GM18867 (cell line): ENCODE data around the gene ICOS.

ENCODE experiments used
- ATAC-seq: cut with Tn5 transposase; IDR thresholded peaks from one replicate; pipeline ENCODE4 v1.9.1; 2021; ENCODE audit warnings: mild to moderate bottlenecking, moderate library complexity; ENCODE audit not compliant: unreplicated experiment

ICOS gene, protein sequence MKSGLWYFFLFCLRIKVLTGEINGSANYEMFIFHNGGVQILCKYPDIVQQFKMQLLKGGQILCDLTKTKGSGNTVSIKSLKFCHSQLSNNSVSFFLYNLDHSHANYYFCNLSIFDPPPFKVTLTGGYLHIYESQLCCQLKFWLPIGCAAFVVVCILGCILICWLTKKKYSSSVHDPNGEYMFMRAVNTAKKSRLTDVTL

DNA sequence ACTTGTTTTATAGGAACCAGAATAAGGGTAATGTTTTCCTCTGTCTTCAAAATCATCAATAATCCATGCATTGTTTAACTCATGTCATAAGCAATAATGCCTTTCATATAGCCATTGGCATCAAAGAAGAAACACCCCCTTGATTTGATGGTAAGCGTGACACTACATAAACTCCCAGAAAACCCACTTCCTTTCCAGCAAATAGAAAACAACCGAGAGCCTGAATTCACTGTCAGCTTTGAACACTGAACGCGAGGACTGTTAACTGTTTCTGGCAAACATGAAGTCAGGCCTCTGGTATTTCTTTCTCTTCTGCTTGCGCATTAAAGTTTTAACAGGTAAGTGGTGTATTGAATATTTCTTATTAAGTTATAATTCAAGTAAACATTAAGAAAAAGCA lies at the start of gene ICOS:
ICOS (plus strand) TSS at position 229 of the 400 bp plus-strand sequence; CDS start at position 281, 52 bp downstream.
- no peak for ATAC-seq

DNA sequence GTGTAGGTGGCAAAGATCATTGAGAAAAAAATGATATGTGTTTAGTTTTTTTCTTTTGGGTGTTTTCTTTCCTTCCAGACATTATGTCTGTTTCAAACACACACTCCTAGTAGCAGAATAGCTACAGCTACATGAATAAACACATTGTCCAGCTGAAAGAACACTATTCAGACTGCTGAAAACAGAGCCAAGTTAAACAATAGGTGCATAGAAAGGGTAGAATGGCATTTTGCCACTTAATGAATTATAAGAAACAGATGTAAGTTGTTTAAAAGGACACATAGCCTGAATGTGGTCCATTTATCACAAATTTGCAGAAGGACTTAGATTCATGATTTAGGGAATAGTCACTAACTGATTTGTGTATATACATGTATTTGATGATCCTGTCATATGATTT lies 48.9 kb upstream of the ICOS start:
- ATAC-seq = no peak

DNA sequence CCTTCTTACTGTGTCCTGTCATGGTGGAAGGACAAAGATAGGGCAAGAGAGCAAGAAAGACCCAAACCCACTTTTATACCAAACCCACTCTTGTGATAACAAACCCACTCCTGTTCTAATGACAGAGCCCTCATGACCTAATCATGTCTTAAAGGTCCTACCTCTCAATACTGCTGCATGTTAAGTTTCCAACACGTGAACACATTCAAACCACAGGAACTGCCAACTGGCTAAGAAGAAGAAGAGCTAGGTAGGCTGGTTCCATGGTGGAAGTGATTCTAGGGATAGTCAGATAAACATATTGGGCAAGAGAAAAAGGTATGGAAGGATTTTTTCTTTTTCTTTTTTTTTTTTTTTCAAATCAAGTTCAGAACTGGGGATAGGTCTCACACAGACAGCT lies 47.0 kb upstream of the ICOS start:
- no peak for ATAC-seq

DNA sequence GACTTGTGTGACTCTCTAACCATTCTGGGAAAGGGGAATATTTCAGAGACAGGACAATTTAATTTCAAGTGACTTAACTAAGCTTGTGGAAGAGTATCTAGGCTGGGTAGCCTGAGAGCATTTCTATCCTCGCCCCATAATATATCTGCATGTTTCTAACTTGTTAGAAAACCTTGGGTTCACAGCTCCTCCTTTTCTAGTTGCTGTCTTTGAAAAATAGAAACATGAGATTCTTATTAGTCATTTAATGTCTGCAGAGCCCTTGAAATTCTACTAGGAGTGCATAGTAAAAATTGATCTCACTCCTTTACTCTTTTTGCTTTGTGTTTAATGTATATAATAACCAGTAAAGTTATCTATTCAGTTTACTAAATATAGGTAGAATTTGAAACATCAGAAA lies 46.6 kb upstream of the ICOS start:
- no peak for ATAC-seq

DNA sequence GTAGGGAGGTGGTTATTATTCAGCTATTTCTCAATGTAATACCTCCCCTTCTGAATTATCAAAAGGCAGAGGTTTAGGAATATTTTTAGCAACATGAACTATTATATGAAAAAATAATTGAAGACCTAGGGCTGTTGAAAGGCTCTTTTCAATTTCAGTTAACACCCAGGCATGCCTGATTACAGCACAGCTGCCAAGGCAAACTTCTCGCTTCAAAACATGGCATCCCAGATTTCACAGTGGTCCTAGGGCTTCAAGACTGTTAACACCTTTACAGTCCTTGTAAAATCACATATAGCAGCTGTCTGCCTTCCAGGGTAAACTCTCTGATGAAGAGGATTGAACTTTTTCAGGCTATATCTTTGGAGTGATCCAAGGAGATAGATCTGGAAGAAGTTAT lies 45.8 kb upstream of the ICOS start:
- no peak for ATAC-seq

DNA sequence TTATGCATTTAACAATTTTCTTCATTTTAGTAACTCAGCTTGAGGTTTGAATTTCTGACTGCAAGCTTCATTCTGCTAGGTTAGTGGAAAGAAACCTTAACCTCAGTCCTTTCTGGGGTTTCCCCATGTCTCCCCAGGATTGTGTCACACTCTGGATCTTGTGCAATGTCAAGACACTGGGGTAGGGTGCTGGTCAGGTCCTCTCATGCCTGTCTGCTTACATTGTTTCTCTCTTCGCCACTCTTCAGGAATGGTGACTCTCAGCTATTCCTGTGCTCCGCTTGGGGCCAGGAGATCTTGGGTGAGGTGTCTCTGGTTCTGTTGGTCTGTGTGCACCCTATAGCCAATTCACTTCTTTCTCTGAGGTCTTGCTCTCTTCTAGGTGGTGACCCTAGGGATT lies 45.1 kb upstream of the ICOS start:
- no peak for ATAC-seq

DNA sequence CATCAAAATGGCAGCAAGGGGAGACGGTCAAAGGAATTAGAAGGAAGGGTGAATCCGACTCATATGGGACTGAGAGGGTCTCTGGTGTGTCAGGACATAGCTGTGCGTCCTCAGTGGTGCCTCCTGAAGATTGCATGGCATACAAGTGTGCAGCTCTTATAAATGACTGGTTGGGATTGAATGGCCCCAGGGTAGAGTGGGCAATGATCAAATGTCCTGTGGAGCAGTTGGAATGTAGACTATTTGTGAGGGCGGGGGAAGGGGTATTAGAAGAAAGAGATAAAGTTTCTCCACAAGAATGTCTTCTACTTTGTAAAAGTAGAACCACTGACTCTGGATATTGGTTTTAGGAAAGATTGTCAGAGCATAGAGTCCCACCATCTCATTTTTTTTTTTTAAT lies 44.4 kb upstream of the ICOS start:
- no peak for ATAC-seq

DNA sequence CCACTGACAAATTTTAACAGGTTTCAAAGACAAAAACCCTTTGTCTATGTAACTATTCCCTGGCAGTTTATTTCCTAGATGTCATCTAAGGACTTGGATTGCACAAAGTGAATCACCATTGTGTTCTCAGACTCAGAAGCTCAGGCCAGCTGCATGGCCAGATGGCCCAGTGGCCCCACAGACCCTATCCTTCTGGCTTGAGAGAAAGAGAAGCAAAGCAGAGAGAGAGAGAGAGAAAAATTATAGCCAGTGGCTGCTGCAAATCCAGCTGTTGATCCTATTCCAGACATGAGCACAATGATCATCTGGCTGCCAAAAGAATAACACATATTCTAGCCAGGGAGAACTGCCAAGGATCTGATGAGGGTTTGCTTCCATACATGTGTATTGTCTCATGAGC lies 43.2 kb upstream of the ICOS start:
- ATAC-seq = no peak

DNA sequence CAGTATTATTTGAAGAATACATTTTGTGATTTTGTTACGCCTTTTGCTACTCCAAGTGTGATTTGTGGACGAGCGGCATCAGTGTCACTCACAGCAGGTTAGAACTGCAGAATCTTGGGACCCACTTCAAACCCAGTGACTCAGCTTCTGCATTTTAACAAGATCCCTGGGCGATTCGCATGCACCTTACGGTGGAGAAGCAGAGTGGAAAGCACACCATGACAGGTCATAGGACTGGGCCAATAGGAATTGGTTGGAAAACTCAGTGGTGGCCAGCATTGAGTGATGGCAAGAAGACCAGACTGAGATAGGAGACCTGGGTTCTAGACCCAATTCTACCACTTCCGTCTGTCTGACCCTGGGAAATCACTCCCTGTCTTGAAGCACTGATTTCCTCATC lies 42.7 kb upstream of the ICOS start:
- ATAC-seq = no peak

DNA sequence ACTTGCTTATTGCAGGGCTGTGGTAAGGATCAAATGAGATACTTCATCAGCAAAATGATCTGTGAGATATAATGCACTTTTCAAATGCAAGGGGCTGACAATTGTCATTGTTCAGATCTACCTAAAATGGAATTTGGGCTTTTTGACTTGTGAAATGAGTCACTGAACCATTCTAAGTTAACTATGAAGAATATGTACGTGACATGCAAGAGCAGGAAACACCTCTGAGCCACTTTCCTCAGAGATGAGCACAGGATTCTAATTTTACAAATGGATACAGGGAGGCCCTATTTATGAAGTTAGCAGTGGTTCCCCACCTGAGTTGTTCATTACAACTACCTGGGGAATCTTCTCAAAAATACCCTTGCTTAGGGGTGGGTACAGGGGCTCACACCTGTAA lies 42.3 kb upstream of the ICOS start:
- ATAC-seq = no peak

DNA sequence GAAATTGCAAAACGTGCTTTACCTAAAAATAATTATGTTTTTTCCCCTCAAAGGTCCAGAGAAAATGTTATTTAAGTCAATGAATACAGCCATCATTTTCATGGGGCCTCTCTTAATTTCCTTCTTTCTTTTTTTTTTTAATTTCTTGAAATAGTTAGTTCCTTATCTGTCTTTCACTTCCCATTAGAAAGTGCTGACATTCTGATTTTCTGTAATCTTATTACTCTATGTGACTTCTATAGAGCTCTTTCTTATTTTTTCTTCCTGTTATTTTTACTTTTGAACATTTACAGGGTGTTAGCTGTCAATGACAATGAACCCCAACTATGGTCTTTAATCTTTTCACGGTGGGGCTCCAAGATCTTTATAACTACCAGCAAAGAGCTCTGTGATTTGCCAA lies 39.0 kb upstream of the ICOS start:
- no peak for ATAC-seq

DNA sequence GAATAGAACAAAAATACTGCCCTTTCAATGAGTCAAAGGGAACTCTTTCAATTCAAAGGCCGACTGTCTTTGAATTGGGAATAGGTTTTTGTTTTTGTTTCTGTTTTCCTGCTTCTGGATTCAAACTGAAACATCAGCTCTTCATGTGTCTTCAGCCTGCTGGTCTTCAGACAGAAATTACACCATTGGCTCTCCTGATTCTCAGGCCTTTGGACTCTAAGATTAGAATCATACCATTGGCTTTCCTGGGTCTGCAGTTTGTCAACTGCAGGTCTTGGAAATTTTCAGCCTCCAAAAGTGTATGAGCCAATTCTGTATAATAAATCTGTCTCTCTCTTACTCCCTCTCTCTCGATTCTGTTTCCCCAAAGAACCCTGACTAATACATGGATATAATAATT lies 37.9 kb upstream of the ICOS start:
- ATAC-seq = no peak

DNA sequence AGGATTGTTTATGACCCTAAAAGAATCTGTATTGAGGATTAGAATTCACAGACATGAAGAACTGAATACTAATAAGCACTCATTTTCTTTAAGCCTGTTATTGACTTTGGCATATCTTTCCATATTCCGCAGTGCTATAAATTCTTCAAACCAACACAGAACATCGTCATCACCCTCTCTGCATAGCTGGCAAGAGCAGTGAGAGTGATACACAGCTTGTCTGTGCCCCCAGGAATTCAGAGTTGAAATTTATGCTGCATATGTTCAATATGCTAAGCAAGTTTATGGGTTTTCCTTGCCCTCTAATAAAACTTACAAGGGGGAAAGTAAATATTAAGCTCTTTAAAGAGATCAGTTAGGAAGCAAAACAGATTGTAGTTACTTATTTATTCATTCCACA lies 36.3 kb upstream of the ICOS start:
- ATAC-seq = no peak

DNA sequence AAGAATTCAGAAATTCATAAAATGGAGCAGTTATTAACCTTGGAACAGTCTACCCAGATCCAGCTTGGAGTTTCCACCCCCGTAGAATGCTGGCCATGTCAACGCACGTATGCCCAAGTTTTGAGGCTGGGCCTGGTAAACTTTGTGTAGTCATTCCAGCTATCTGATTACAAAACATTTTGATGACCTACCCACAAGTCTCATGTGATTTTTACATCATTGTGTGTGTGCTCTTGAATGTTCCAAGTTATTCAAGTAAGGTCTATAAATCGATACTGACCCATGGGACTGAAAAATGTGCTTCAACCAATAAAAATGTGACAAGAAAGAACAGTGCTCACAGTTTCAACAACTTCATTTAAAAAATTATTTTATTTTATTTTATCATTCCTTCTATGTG lies 32.5 kb upstream of the ICOS start:
- ATAC-seq = no peak

DNA sequence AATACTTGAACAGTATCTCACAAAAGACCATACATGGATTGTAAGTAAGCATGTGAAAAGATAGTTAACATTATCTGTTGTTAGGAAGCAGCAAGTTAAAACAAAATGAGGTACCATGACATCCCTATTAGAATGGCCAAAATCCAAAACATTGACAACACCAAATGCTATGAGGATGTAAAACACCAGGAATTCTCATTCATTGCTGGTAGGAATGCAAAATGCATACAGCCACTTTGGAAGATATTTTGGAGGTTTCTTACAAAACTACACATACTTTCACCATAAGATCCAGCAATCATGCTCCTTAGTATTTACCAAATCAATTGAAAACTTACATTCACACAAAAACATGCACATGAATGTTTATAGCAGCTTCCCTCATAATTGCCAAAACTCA lies 30.9 kb upstream of the ICOS start:
- no peak for ATAC-seq

DNA sequence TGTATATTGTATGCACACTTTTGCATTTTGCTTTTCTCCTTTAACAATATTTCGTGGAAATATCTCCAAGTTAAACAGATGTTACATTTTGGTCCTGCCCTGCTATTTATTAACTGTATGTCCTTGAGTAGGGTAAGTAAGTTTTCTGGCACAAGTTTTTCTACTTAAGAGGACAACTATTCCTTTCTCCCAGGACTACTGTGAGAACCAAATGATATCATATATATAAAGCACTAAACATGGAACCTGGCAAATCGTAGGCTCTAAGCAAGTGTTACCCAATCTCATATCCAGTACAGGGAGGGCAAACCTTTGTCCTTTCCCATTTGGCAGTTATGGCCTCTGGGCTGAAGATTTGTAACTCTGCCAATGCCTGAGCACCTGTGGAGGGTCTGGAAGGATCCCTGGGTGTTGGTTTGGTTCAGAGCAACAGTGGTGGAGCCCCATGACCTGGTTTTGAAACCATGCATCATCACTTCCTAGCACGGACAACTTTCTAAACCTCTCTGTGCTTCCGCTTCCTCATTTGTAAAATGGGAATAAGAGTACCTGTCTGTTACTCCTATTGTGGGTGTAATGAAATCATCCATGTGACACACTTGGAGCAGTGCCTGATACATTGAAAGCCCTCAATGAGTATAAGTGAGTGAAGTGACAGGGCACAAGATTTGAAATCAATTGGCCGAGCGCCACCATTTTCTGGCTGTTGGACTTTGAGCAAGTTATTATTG lies 28.3 kb upstream of the ICOS start:
- no peak for ATAC-seq

DNA sequence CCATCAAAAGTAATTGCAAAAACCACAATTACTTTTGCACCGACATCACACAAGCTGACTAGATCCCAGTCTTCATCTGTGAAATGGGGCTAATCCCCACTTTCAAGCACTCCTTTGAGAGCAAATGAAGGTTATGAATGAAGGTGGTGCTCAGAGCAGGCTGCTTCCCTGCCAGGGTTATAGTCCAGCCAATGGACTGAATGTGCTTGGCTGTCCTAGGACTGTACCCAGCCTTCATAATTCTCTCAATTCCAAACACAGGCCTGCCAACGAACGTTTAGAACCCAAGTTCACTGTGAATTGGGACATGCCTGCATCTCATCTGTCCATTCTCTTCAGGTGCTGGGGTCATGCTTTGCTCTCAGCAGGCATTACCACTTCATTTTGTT lies 27.8 kb upstream of the ICOS start:
- ATAC-seq = no peak

DNA sequence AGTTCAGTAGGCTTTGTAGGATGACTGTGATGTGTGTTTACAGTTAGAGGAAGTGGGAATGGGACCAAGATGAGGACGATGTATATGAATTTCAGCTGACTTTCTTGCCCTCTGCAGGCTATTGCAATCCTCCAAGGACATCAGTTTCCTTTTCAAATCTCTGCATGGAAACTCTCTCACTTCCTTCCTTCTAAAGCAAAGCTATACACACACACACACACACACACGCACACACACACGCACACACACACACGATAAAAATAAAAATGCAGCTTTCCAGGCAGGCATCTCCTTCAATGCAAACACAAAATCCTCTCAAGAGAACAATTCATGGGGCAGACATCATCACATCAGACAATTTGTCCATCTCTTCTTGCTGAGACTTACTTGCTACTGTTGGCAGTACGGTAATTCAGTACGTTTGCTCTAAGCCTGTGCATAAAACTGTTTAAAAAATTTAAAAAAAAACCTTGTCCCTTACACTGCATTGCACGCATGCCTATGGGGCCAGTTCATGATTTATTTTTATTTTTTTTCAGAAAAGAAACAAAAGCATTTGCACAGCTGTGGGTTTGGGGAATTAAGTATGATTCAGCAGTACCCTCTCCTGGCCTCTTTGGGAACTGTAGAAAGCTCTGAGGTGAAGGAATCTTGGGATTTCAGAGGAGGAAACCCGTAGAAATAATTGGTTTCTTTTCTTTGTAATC lies 27.1 kb upstream of the ICOS start:
- no peak for ATAC-seq

DNA sequence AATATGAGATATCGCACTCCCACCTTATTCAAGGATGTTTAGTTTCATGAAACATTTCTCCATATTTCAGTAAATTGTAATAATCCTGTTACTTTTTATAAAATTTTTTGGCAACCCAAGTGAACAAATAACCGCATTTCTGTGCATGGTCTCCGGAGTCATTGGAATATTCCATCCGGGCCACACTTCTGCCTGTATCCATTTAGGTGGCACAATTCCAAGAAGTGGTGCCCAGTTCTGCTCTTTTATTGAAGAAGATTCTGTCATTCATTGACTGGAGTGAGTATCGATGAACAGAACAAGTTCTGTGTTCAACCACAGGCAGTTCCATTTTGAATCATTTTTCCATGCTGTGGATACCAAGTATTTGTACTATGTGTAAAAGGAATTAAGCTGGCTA lies 26.6 kb upstream of the ICOS start:
- no peak for ATAC-seq

DNA sequence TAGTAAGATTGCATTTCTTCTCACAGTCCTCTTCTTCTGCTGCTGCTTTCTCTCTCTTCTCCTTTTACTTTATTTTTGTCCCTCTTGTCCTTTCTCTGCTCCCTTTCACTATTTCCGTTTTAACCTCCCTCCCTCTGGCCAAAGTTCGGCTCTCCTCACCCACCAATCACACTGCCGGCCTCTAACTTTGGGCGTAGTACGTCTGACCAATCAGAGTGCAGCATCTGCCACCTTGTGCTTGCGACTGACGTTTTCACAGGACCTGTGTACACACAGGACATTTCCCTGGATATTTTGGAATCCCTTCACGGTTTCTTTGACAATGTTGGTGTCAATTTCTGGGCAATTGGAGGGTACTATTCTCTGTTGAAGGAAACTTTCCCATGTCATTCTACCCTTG lies 22.6 kb upstream of the ICOS start:
- no peak for ATAC-seq

DNA sequence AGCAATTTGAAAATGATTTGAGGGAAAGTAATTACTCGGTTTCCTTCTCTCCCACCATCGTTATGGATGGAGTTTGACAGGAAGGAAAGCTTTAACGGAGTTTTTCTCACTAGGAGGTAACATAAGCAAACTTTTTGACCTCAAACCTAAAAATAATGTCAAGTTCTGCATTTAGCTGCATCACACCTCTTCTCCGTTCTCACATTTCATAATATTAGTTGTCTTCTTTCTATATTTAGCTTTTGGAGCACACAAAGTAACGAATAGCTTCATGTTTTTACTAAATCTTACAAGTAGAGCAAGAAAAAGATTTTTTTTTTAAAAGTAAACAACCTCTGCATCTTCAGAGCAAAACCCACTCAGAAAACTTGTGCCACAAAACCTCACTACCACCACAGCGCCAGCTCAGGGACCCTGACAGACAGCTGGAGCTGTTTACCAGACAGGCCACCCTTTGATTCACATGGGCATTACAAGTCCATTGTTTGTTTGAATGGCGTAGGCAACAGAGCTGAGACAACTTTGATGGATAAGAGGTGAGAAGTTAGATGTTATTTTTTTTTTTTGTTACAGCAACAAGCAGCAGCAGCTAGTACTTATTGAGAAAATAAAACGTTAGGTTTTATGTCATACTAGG lies 21.9 kb upstream of the ICOS start:
- peak; percentile 66 for ATAC-seq

DNA sequence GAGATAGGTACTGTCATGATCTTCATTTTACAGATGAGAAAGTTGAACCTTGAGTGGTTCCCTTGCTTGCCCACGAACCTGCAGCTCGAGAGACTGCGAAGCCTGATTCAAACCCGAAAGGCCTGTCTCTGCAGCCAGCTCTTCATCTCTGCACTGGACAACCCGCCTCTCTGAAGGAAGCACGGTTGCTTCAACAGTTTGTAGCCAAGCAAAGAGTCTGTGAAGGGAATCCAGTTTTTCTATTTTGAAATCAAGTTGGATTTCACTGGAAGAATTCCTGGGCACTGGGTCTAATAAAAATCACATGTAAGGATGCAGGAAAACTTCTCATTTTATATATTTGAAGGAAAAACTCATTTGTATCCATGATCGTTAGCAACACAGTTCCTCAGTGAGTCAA lies 21.3 kb upstream of the ICOS start:
- no peak for ATAC-seq
